HEK293T (cell line): ENCODE results near the gene MYL3.
A peak's percentile ranks its signal among the peaks of the same experiment; 100 is the strongest.
"Not testable (repeated sequence)": the region's sequence is repeated elsewhere in the genome, so short reads cannot be mapped to it uniquely, and the experiment has no call there.

Source experiments
- CTCF ChIA-PET: fragments of 350-600 bp; formaldehyde crosslinking; extraction: SDS; loops from one replicate; lab custom pipeline; 2021; ENCODE audit warnings: antibody characterized with exemption, inconsistent platforms; lab: Yijun Ruan, JAX
- POLR2A ChIA-PET: fragments of 350-600 bp; formaldehyde crosslinking; extraction: SDS; loops from one replicate; lab custom pipeline; 2020; ENCODE audit warnings: antibody characterized with exemption, inconsistent platforms; lab: Yijun Ruan, JAX
- DNase-seq: peaks from one replicate; pipeline ENCODE4 v3.0.0; 2012; ENCODE audit warnings: mixed read lengths; ENCODE audit errors: extremely low spot score
- ARNT ChIP-seq: fragments of 450-650 bp; IDR thresholded peaks from 2 replicates; pipeline ENCODE4 v1.6.1; 2017; ENCODE audit warnings: mild to moderate bottlenecking
- BHLHE40 ChIP-seq: fragments of 450-650 bp; IDR thresholded peaks from 2 replicates; pipeline ENCODE4 v1.6.1; 2016; ENCODE audit warnings: mild to moderate bottlenecking, moderate library complexity, borderline replicate concordance
- CTBP1 ChIP-seq: fragments of 450-650 bp; IDR thresholded peaks from 2 replicates; pipeline ENCODE4 v1.6.1; 2016; ENCODE audit warnings: borderline replicate concordance
- ELF4 ChIP-seq: fragments of 450-650 bp; IDR thresholded peaks from 2 replicates; pipeline ENCODE4 v1.6.1; 2017; ENCODE audit warnings: antibody characterized with exemption
- FOXA1 ChIP-seq: fragments of 450-650 bp; IDR thresholded peaks from 2 replicates; pipeline ENCODE4 v1.6.1; 2016; ENCODE audit warnings: mild to moderate bottlenecking
- FOXK2 ChIP-seq: fragments of 450-650 bp; IDR thresholded peaks from 2 replicates; pipeline ENCODE4 v1.6.1; 2016; ENCODE audit warnings: mild to moderate bottlenecking
- FOXM1 ChIP-seq: fragments of 450-650 bp; IDR thresholded peaks from 2 replicates; pipeline ENCODE4 v1.6.1; 2017; ENCODE audit warnings: mild to moderate bottlenecking, borderline replicate concordance
- HDGF ChIP-seq: fragments of 450-650 bp; IDR thresholded peaks from 2 replicates; pipeline ENCODE4 v1.6.1; 2017; ENCODE audit warnings: antibody characterized with exemption, borderline replicate concordance
- L3MBTL2 ChIP-seq: fragments of 450-650 bp; conservative IDR thresholded peaks from 2 replicates; pipeline ENCODE4 v1.6.1; 2016; ENCODE audit warnings: mild to moderate bottlenecking
- LEF1 ChIP-seq: fragments of 450-650 bp; IDR thresholded peaks from 2 replicates; pipeline ENCODE4 v1.6.1; 2017; ENCODE audit warnings: mild to moderate bottlenecking, borderline replicate concordance
- NFRKB ChIP-seq: fragments of 450-650 bp; IDR thresholded peaks from 2 replicates; pipeline ENCODE4 v1.6.1; 2016; ENCODE audit warnings: mild to moderate bottlenecking, moderate library complexity
- SP1 ChIP-seq: fragments of 450-650 bp; IDR thresholded peaks from 2 replicates; pipeline ENCODE4 v1.6.1; 2017
- SUZ12 ChIP-seq: fragments of 450-650 bp; IDR thresholded peaks from 2 replicates; pipeline ENCODE4 v1.6.1; 2016; ENCODE audit warnings: mild to moderate bottlenecking
- TARDBP ChIP-seq: fragments of 450-650 bp; IDR thresholded peaks from 2 replicates; pipeline ENCODE4 v1.6.1; 2016
- ZNF384 ChIP-seq: fragments of 450-650 bp; IDR thresholded peaks from 2 replicates; pipeline ENCODE4 v1.6.1; 2016
- TF ChIP-seq, protein P1 (sequence below): fragments of 450-650 bp; IDR thresholded peaks from 2 replicates; pipeline ENCODE4 v1.6.1; 2016

Gene MYL3

DNA sequence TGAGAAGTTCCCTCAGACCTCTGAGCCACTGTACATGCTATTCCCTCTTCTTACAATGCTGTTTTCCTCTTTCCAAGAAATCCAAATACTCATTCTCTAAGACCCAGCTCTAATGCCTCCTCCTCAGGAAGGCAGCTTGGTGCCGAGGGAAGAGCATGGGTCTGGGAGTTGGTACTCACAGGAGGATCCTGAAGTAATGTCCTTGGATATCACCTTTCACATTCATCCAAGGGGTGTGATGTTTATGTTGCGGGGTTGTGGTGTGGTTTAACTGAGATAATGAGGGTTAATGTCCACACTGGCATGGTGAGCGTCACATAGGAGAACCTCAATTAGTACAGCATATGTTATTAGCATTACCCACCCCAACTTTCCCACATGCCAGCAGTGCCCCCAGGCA is 31.9 kb downstream of the MYL3 start:
- CTCF ChIA-PET: no interaction called here
- POLR2A ChIA-PET: no interaction called here
- no peak for DNase-seq
- TF ChIP-seq NFRKB (no peak), SUZ12 (no peak), LEF1 (no peak), BHLHE40 (no peak), FOXK2 (no peak), ZNF384 (no peak)
- TF ChIP-seq, protein P1, sequence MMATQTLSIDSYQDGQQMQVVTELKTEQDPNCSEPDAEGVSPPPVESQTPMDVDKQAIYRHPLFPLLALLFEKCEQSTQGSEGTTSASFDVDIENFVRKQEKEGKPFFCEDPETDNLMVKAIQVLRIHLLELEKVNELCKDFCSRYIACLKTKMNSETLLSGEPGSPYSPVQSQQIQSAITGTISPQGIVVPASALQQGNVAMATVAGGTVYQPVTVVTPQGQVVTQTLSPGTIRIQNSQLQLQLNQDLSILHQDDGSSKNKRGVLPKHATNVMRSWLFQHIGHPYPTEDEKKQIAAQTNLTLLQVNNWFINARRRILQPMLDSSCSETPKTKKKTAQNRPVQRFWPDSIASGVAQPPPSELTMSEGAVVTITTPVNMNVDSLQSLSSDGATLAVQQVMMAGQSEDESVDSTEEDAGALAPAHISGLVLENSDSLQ: no peak

DNA sequence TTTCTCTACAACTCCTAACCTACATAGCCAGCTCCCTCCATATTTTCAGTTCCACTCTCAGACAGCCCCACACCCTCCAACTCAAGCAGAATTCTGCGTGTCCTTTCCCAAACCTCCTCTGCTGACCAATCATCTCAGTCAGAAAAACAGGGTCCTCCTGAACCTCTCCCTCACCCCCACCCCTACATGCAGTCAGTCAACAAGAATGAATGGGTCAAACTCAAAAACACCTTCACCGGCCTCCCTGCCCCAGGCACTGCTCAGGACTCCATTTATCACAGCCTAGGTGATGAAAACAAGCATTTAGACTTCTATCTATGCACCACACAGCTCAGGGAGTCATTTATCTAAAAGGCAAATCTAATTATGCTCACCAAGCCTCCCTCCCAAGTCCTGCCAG is 32.4 kb downstream of the MYL3 start:
- CTCF ChIA-PET: no interaction called here
- TF ChIP-seq ZNF384 (no peak), CTBP1 (no peak)

DNA sequence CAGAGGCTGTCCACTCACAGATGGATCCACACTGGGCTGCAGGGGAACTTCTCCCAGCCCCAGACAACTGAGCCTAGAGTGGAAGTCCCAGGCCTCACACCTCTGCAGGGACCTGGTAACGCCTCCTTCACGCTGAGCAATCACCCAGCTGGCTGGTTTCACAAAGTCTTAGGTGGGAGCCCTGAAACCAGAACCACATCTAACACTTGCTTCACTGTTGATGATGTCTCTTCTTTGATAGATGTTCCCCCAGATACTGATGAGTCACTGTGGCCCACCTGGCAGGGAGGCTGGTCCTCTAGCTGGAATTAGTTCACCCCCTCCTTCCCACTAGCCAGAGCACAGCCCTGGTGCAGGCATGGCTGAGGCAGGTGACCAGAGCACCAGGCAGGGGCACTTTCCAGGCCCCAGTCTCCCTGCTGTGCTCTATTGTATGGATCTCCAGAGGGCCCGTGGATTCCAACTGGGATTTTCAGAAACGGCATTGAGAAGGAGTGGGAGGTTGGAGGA is 33.5 kb downstream of the MYL3 start:
- TF ChIP-seq FOXM1: no peak
- POLR2A ChIA-PET: no interaction called here
- CTCF ChIA-PET: no interaction called here
- DNase-seq: no peak

More for the DNA sequence above, 32.4 kb downstream of the MYL3 start:
- DNase-seq: peak; percentile 1
- POLR2A ChIA-PET: no interaction called here

DNA sequence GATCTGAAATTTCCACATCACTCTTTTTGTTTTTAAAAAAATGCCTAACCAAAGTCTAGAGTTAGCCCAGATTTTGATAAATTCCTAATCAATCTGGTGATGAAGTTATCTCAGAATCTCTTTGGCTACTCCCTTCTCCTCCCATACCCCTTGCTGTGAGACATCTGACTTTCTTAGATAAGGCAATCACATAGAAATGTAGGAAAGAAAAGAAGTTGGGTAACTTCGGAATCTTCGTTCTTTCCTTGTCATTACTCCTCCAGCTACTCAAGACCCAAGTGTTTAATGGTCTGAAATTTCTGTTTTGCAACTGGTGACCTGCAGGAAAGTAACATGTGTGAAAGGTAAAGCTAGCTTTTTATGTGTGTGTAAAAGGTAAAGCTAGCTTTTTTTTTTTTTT is 37.8 kb downstream of the MYL3 start:
- TF ChIP-seq FOXA1 (no peak), SUZ12 (no peak), HDGF (no peak), LEF1 (no peak), ELF4 (no peak), BHLHE40 (no peak), TARDBP (no peak), CTBP1 (no peak), ZNF384 (no peak), FOXK2 (no peak), FOXM1 (no peak), ARNT (no peak), NFRKB (no peak), L3MBTL2 (no peak), SP1 (no peak)
- TF ChIP-seq, protein P1: no peak
- no peak for DNase-seq
- ChIA-PET CTCF (no interaction called here), POLR2A (no interaction called here)

DNA sequence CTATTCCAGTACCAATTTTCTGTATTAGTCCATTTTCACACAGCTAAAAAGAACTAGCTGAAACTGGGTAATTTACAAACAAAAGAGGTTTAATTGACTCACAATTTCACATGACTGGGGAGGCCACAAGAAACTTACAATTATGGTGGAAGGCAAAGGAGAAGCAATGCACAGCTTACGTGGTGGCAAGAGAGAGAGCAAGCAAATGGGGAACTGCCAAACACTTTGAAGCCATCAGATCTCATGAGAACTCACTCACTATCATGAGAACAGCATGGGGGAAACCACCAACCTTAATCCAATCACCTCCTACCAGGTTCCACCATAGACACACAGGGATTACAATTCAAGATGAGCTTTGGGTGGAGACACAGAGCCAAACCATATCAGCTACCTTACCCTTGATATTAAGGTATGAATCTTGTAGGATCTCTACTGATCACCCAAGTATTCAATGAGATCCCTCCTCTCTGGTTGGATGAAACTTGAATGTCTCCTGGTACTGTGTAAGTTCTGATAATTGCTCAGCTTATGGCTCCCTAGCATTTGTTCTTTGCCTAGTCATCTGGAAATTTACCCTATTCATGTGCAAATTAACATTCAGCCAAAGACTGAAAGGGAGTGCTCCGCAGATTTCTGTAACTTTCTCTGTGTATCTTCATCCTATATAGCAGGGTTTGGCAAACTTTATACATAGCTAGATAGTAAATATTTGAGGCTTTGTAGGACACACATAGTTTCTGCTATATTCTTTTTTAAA is 38.9 kb downstream of the MYL3 start:
- CTCF ChIA-PET: no interaction called here
- POLR2A ChIA-PET: no interaction called here
- DNase-seq: no peak
- no peak for TF ChIP-seq ARNT
- TF ChIP-seq, protein P1: no peak

DNA sequence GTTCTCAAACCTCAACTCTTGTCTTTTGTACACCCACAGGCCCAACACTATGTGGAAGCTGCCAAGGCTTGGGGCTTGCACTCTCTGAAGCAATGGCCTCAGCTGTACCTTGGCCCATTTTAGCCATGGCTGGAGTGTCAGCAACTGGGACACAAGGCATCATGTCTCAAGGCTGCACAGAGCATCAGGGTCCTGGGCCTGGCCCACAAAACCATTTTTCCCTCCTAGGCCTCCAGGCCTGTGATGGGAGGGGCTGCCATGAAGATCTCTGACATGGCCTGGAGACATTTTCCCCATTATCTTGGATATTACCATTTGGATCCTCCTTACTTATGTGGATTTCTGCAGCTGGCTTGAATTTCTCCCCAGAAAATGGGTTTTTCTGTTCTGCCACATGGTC is 39.9 kb downstream of the MYL3 start:
- DNase-seq, CTCF ChIA-PET: not testable (repeated sequence)
- POLR2A ChIA-PET: interaction anchor here (0.7 kb wide), 1 partner anchor 85 kb away, joined by 3 read pairs; no protein-coding TSS in a partner anchor

DNA sequence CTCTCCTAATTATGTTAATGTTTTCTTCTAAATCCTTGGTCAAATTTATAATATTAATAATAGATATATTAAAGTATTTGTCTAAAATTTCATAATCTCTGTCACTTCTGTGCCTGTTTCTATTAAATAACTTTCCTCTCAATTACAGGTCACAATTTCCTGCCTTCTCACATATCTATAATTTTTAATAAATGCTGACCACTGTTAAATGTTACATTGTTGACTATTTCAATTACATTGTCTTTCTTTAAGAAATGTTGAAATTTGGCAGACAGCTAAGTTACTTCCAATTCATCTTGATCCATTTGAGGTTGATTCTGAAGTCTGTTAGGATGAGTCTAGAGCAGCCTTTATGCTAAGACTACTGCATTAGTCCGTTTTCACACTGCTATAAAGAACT is 41.7 kb downstream of the MYL3 start:
- no peak for DNase-seq
- TF ChIP-seq HDGF (no peak), BHLHE40 (no peak), SP1 (no peak), ARNT (no peak), ZNF384 (no peak), FOXA1 (no peak), NFRKB (no peak)
- POLR2A ChIA-PET: no interaction called here
- CTCF ChIA-PET: no interaction called here

DNA sequence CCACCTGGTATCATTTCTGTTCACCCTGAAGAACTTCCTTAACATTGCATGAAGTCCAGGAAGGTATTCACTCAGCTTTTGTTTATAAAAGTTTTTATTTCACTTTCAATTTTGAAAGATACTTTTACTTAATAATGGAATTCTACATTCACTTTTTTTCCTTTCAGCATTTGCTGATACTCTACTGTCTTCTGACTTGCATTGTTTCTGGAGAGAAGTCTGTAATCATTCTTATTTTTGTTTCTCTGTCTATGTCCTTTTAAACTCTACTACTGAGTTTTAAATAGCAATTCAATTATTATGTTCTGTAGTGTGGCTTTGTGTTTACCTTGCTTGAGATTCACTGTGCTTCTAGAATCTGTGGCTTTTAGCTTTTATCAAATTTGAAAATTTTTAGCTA is 42.4 kb downstream of the MYL3 start:
- TF ChIP-seq NFRKB (no peak), ZNF384 (no peak), TARDBP (no peak)
- DNase-seq: no peak
- ChIA-PET CTCF (no interaction called here), POLR2A (no interaction called here)
